GM12801 (cell line): ENCODE measurements around the gene GRAP2.

Source experiments
- TF ChIP-seq, protein P1 (sequence below): IDR thresholded peaks from one replicate; pipeline ENCODE4 v1.5.1; 2011; ENCODE audit warnings: control low read depth; ENCODE audit not compliant: insufficient read length; ENCODE audit errors: extremely low read depth

Gene GRAP2

DNA sequence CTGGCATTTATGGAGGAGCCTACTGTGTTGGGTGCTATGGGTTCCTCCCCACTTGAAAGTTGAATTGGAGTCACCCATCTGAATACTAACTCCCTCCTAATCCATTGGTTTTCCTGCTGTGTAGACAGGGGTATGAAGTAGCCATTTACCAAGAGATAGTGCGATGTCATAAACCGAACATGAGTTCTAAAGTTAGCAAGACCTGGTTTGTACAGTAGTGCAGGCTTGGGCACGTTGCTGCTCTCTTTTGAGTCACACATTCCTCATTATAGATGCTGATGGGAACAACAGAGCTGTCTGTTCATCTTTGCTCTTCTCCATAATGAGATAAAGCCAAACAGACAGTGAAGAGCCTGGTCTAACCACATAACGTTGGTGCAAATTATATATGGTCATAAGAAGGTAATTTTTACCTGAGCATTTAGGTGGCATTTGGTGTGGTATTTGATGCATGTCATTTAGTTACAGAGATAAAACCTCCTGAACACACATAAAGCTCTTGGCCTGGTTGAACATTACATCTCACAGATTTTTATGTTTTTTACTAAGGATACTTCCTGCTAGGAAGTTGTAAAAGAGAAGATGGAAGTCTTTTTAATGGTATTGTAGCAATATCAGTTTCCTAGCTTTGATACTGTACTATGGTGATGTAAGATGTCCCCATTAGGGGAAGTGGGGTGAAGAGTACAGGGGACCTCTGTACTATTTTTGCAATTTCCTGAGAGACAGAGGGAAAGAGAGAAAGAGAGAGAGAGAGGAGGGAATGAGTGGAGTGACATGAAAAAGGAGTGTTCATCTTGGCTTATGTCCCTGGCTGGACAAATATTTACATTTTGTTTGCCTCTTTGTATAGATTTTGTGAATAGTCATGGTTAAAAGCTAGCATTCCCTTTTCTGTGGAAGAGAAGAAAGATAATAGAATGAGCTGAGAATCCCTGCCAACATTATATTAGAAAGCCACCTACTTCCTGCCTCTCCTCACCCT, 27.9 kb downstream of the GRAP2 start:
- TF ChIP-seq, protein P1, sequence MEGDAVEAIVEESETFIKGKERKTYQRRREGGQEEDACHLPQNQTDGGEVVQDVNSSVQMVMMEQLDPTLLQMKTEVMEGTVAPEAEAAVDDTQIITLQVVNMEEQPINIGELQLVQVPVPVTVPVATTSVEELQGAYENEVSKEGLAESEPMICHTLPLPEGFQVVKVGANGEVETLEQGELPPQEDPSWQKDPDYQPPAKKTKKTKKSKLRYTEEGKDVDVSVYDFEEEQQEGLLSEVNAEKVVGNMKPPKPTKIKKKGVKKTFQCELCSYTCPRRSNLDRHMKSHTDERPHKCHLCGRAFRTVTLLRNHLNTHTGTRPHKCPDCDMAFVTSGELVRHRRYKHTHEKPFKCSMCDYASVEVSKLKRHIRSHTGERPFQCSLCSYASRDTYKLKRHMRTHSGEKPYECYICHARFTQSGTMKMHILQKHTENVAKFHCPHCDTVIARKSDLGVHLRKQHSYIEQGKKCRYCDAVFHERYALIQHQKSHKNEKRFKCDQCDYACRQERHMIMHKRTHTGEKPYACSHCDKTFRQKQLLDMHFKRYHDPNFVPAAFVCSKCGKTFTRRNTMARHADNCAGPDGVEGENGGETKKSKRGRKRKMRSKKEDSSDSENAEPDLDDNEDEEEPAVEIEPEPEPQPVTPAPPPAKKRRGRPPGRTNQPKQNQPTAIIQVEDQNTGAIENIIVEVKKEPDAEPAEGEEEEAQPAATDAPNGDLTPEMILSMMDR, result no peak

DNA sequence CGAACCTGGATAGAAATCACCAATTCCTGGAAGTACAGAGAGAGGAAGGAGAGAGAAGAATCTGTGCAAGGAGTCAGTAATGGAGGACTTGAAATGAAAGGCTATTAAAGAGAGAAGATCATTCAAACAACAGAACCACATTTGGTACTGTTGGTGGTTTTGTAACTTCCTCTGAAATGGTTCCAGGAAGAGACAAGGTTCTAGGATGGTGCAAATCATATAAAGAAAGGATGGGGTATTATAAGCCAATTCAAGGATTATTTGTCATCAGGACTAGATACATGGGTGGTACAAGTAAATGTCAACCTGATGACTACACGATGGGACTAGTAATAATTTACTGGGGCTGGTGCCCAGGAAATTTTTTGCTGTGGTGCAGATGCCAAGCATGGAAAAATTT, 30.4 kb downstream of the GRAP2 start:
- TF ChIP-seq, protein P1, result no peak

DNA sequence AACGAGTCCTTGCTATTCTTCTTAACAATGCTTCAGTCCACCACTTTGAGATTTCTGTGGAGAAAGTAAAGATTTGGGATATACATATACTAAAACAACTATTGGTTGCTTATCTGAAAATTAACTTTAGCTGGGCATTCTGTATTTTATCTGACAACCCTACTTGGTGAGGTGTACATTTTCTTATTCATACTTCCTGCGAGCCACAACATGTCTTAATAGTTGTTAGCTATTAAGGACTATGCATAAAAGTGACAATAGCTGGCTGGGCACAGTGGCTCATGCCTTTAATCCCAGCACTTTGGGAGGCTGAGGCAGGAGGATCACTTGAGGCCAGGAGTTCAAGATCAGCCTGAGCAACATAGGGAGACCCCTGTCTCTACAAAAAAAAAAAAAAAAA, 31.3 kb downstream of the GRAP2 start:
- TF ChIP-seq, protein P1, result no peak

DNA sequence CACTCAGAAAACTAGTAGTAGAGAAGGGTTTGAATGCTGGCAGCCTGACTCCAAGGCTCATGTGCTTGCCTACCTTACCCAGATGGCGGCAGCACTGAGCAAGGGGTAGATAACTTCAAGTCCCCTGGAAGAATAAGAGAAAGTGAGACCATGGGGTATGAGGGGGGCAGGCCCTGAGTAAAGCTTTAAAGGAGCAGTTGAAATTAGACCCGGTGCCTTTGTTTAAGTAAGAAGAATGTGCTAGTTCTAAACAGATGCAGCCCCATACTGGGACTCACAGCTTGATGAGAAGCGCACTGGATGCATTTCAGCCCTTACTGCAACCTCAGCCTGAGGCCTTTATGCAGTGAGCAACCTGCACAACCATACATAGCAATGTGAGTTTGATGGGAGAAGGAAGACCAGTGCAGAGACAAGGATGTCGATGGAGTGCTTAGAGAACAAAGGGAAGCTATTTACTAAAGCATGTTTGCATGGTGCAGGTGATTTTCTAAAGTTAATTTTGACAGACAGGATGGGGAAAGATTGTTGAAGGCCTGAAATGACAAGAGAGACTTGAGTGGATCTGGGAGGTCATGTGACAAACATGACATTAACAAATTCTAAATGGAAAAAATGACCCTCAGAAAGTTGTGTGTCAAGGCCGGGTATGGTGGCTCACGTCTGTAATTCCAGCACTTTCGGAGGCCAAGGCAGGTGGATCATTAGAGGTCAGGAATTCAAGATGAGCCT, 32.2 kb downstream of the GRAP2 start:
- TF ChIP-seq, protein P1, result no peak

DNA sequence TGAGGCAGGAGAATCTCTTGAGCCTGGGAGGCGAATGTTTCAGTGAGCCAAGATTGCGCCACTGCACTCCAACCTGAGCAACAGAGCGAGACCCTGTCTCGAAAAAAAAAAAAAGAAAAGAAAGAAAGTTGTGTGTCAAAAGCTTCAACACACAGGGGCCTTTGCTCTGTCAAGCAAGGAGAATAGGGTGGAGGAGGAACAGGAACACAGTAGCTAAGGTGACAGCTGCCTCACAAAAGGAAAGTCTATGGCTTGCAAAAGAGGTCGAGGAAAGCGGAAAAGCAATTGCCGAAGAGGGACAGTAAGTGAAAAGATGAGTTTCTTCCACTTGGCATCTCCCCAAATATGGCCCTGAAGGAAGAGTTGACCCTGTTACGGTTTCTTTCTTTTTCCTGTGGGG, 32.9 kb downstream of the GRAP2 start:
- TF ChIP-seq, protein P1, result no peak

DNA sequence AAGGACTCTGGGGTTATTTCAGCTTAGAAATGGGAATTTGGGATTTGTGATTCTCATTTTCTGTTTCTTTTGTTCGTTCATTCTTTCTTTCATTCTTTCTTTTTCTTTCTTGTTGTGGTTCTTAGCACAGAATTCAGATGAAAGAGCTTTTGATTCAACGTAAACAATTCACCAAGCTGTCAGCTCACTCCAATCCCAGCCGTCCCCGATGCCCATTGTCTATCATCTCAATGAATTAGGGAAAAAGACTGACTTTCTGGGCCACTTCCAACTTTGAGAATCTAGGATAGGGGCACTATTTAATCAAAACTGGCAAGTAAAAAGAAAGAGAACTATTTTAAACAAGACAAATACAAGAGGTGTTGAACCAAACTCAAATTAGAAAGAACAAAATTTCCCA, 34.2 kb downstream of the GRAP2 start:
- TF ChIP-seq, protein P1, result no peak

DNA sequence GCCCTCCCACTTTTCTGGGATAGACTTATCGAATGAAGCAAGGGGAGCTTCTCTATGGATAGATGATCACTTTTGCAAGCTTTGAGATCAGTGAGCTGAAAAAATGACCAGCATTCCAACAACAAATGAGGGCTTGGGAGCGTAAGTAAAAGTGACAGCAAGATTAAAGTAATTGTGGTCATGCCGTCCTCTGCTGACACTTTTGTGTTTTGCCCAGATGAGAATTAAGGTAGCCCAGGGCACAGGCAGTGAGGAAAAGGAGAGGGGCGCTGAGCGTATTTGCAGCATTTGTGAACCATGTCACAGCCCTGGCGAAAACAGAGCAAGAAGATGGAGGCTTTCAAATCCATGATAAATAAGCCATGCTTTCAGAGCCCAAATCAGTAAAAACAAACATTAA, 34.7 kb downstream of the GRAP2 start:
- TF ChIP-seq, protein P1, result no peak
